ENCODE data around the gene SOWAHA. TPM values are rescaled to one million over a fixed set of nuclear protein-coding genes. Genes with fewer than 3 reads are reported as not detected.
"Not testable (repeated sequence)": the region's sequence is repeated elsewhere in the genome, so short reads cannot be mapped to it uniquely, and the experiment has no call there.

Gene SOWAHA
- total RNA-seq, 1 experiment from 2014 or later: 0.04 TPM

GRCh38 chr5:132854301-132854700, 41.2 kb downstream of the SOWAHA start:
- no peaks in the 10 kb centered on the region for H4K20me1 ChIP-seq (ENCODE audit: low read length)
- no peaks in the 10 kb centered on the region for H3K4me1 ChIP-seq (ENCODE audit: insufficient read depth, low read length)
- H3K9me3 ChIP-seq (ENCODE audit: low read length): no peaks in the 10 kb centered on the region
- no TSS peak for BruUV-seq (replicated peaks)
- TF ChIP-seq EZH2phosphoT487 (IDR thresholded peaks at IDR 0.05; ENCODE audit: borderline replicate concordance, low read length) (no peak), CTCF (conservative IDR thresholded peaks at IDR 0.05; ENCODE audit: low read depth, low read length) (no peak), EZH2 (IDR thresholded peaks at IDR 0.05; ENCODE audit: low read length, unreplicated experiment) (no peak)
- ATAC-seq: no peak
- H3K79me2 ChIP-seq (ENCODE audit: low read length): no peaks in the 10 kb centered on the region
- ChIA-PET POLR2A (ENCODE audit: unreplicated experiment) (no interaction called here), CTCF (interaction anchor here (0.9 kb wide), 1 partner anchor 180 kb away, joined by 3 read pairs; no protein-coding TSS in a partner anchor)
- H3K9me2 ChIP-seq (replicated peaks; ENCODE audit: low read length): no peaks in the 10 kb centered on the region
- H3K4me3 ChIP-seq (ENCODE audit: low read length): no peak overlapping the region
- no peaks in the 10 kb centered on the region for H3K36me3 ChIP-seq (ENCODE audit: low read depth, low read length)
- H3K27me3 ChIP-seq (ENCODE audit: low read length): no peaks in the 10 kb centered on the region
- intact Hi-C loops (cut with micrococcal nuclease): no loop called here
- H3K9ac ChIP-seq (ENCODE audit: low read length): no peak overlapping the region
- H3K4me2 ChIP-seq (ENCODE audit: low read length): no peak overlapping the region
- no peak for DNase-seq
- no peak overlapping the region for H2AFZ ChIP-seq (ENCODE audit: low read length)
- no peaks in the 10 kb centered on the region for H3F3A ChIP-seq (ENCODE audit: low read length, unreplicated experiment)
- no peak overlapping the region for H3K27ac ChIP-seq (ENCODE audit: low read length)

- H3K36me3 ChIP-seq (ENCODE audit: low read depth, low read length); H3K4me3 ChIP-seq (ENCODE audit: low read length); CTCF ChIA-PET; ATAC-seq; H3K27ac ChIP-seq (ENCODE audit: low read length); H3K4me2 ChIP-seq (ENCODE audit: low read length); H3K27me3 ChIP-seq (ENCODE audit: low read length); H4K20me1 ChIP-seq (ENCODE audit: low read length); H3K79me2 ChIP-seq (ENCODE audit: low read length); intact Hi-C loops (cut with micrococcal nuclease); H3K9ac ChIP-seq (ENCODE audit: low read length); H3F3A ChIP-seq (ENCODE audit: low read length, unreplicated experiment); H3K9me3 ChIP-seq (ENCODE audit: low read length); DNase-seq; H3K9me2 ChIP-seq (replicated peaks; ENCODE audit: low read length); BruUV-seq (replicated peaks); H3K4me1 ChIP-seq (ENCODE audit: insufficient read depth, low read length); POLR2A ChIA-PET (ENCODE audit: unreplicated experiment); H2AFZ ChIP-seq (ENCODE audit: low read length): not testable (repeated sequence)
These were observed 41.9 kb downstream of the SOWAHA start for GRCh38 chr5:132854992-132855391.

- TF ChIP-seq EZH2phosphoT487 (IDR thresholded peaks at IDR 0.05; ENCODE audit: borderline replicate concordance, low read length): no peak
- TF ChIP-seq EZH2 (IDR thresholded peaks at IDR 0.05; ENCODE audit: low read length, unreplicated experiment): no peak
- no peak for TF ChIP-seq CTCF (conservative IDR thresholded peaks at IDR 0.05; ENCODE audit: low read depth, low read length)
- no peaks in the 10 kb centered on the region for H3K4me1 ChIP-seq (ENCODE audit: insufficient read depth, low read length)
- no TSS peak for BruUV-seq (replicated peaks)
- no peaks in the 10 kb centered on the region for H3K79me2 ChIP-seq (ENCODE audit: low read length)
- no peaks in the 10 kb centered on the region for H4K20me1 ChIP-seq (ENCODE audit: low read length)
- H3K4me3 ChIP-seq (ENCODE audit: low read length): no peak overlapping the region
- H3F3A ChIP-seq (ENCODE audit: low read length, unreplicated experiment): no peaks in the 10 kb centered on the region
- ATAC-seq (no peak), DNase-seq (no peak)
- no peak overlapping the region for H3K4me2 ChIP-seq (ENCODE audit: low read length)
- H2AFZ ChIP-seq (ENCODE audit: low read length): no peak overlapping the region
- no peaks in the 10 kb centered on the region for H3K9me3 ChIP-seq (ENCODE audit: low read length)
- ChIA-PET CTCF (no interaction called here), POLR2A (ENCODE audit: unreplicated experiment) (no interaction called here)
- H3K9ac ChIP-seq (ENCODE audit: low read length): no peak overlapping the region
- H3K36me3 ChIP-seq (ENCODE audit: low read depth, low read length): no peaks in the 10 kb centered on the region
- H3K27me3 ChIP-seq (ENCODE audit: low read length): no peaks in the 10 kb centered on the region
- intact Hi-C loops (cut with micrococcal nuclease): no loop called here
- no peaks in the 10 kb centered on the region for H3K9me2 ChIP-seq (replicated peaks; ENCODE audit: low read length)
- H3K27ac ChIP-seq (ENCODE audit: low read length): no peak overlapping the region
These were observed 42.9 kb downstream of the SOWAHA start for GRCh38 chr5:132856011-132856410.

Data from PC-3 (cell line).